Panc1 (cell line): Measurements from ENCODE around the gene APH1A. TPM values are rescaled to one million over a fixed set of nuclear protein-coding genes. Genes with fewer than 3 reads are reported as not detected.

Experiments used
- ATAC-seq: fragments of 200-7000 bp; cut with Tn5 transposase; 2 replicates; pipeline ENCODE4 v1.9.1; 2020; ENCODE audit warnings: mild to moderate bottlenecking, moderate library complexity
- BruUV-seq: library from RNA; stranded (reverse); fragments of 400-500 nt; replicated peaks from 2 replicates; lab custom pipeline; 2021; lab: Mats Ljungman, UMichigan
- CTCF ChIA-PET: fragments of 300-600 bp; sonication (Branson Sonifier 250); formaldehyde crosslinking; loops from one replicate; lab custom pipeline; 2022; ENCODE audit warnings: antibody characterized with exemption; lab: Charles Lee
- POLR2A ChIA-PET: fragments of 300-600 bp; sonication (Branson Sonifier 250); formaldehyde crosslinking; loops from one replicate; lab custom pipeline; 2022; ENCODE audit warnings: antibody characterized with exemption; lab: Charles Lee
- DNase-seq: peaks from one replicate; pipeline ENCODE4 v3.0.0-alpha.2; 2010; ENCODE audit warnings: low read depth, low spot score
- H3K27ac ChIP-seq: 2 replicates; pipeline ENCODE4 v1.5.1; 2011; ENCODE audit warnings: mild to moderate bottlenecking, low read length, inconsistent platforms
- H3K27me3 ChIP-seq: fragments of 200-500 bp; sonication (Bioruptor generic); 2 replicates; pipeline ENCODE4 v1.6.0; 2014; ENCODE audit warnings: low read length, inconsistent platforms; ENCODE audit not compliant: control insufficient read depth, insufficient read depth
- H3K36me3 ChIP-seq: fragments of 200-500 bp; sonication (Bioruptor generic); 2 replicates; pipeline ENCODE4 v1.5.1; 2014; ENCODE audit warnings: inconsistent platforms, mild to moderate bottlenecking, low read length, moderate library complexity; ENCODE audit not compliant: control insufficient read depth, insufficient read depth
- H3K4me1 ChIP-seq: 2 replicates; pipeline ENCODE4 v1.5.1; 2011; ENCODE audit warnings: inconsistent platforms, mild to moderate bottlenecking, low read length, moderate library complexity; ENCODE audit not compliant: control insufficient read depth, insufficient read depth
- H3K4me3 ChIP-seq, 2 experiments: 2 replicates each; pipeline ENCODE4 v1.5.1; 2011 to 2012; ENCODE audit warnings: low read depth in 2 of 2, low read length in 2 of 2, mild to moderate bottlenecking in 2 of 2, inconsistent platforms in 1 of 2, moderate library complexity in 1 of 2
- H3K9me3 ChIP-seq: fragments of 200-500 bp; sonication (Bioruptor generic); 2 replicates; pipeline ENCODE4 v1.5.1; 2014; ENCODE audit warnings: low read depth, mild to moderate bottlenecking, inconsistent platforms, low read length, moderate library complexity; ENCODE audit not compliant: control insufficient read depth, insufficient read depth
- POLR2AphosphoS5 ChIP-seq: IDR thresholded peaks from 2 replicates; pipeline ENCODE4 v1.6.1; 2012; ENCODE audit warnings: mild to moderate bottlenecking, low read depth, low read length, moderate library complexity
- SIN3A ChIP-seq: IDR thresholded peaks from 2 replicates; pipeline ENCODE4 v1.6.1; 2012; ENCODE audit warnings: low read depth, mild to moderate bottlenecking, low read length, moderate library complexity, borderline replicate concordance; ENCODE audit not compliant: insufficient read depth
- TCF7L2 ChIP-seq: IDR thresholded peaks from 2 replicates; pipeline ENCODE4 v1.6.1; 2011; ENCODE audit warnings: mild to moderate bottlenecking, low read depth, low read length, inconsistent platforms
- in situ Hi-C: cut with HindIII; loops from 2 replicates; pipeline ENCODE4 v1.10.0; 2016; ENCODE audit warnings: low sequenced_read_pairs, low pct_unique_long_range_greater_than_20kb
- intact Hi-C: fragments of 100-400 bp; cut with micrococcal nuclease; formaldehyde crosslinking; loops from one replicate; pipeline ENCODE4 v1.10.0; 2022; ENCODE audit not compliant: unreplicated experiment
- total RNA-seq: library from RNA; stranded (reverse); gene quantifications from one replicate; pipeline ENCODE4 v1.2.1, GENCODE V29; 2021; ENCODE audit not compliant: unreplicated experiment
- TF ChIP-seq, protein P1 (sequence below): fragments of 450-650 bp; IDR thresholded peaks from 2 replicates; pipeline ENCODE4 v1.5.1; 2017; ENCODE audit warnings: mild to moderate bottlenecking
- TF ChIP-seq, protein P2 (sequence below), 2 experiments: IDR thresholded peaks; 2 replicates each; pipeline ENCODE4 v1.6.1; 2011 to 2012; ENCODE audit warnings: low read depth in 2 of 2, control low read depth in 1 of 2, low read length in 1 of 2, mild to moderate bottlenecking in 1 of 2, moderate library complexity in 1 of 2; ENCODE audit not compliant: insufficient read depth in 1 of 2

Gene APH1A
- total RNA-seq, 1 experiment from 2014 or later: 146 TPM

DNA sequence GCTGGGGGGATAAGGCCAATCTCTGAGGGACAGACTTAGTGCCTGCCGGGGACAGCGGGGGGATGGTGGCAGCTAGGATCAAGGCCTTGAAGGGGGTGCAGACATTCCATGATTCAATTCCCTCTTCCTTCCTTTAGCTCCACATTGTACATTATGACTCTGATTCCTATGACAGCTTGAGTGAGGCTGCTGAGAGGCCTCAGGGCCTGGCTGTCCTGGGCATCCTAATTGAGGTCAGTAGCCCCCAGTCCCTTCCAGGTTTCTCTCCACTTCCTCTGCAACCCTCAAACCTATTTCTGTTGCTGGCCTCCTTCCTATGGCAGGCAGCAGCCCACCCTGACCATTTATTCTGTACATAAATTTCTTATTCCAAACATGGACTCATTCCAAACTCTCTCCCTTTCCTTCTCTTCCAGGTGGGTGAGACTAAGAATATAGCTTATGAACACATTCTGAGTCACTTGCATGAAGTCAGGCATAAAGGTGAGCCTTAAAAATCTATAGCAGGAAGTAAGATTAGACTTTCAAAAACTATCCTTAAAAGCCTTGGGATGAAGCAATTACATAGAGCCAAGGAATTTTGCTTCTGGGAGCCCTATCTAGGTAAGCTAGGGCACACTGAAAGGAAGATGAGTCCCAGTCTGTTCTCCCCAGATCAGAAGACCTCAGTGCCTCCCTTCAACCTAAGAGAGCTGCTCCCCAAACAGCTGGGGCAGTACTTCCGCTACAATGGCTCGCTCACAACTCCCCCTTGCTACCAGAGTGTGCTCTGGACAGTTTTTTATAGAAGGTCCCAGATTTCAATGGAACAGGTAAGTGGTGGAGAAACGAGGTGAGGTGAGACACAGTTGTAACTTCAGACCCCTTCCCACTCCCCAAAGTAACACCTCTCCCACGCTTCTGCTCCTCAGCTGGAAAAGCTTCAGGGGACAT is 6.2 kb downstream of the APH1A start:
- no peaks in the 10 kb centered on the region for H3K9me3 ChIP-seq
- ATAC-seq (peak; percentile 39; the same call in 1 of the 2 replicates), DNase-seq (no peak)
- TF ChIP-seq TCF7L2 (no peak), SIN3A (no peak), POLR2AphosphoS5 (no peak)
- TF ChIP-seq, protein P1, sequence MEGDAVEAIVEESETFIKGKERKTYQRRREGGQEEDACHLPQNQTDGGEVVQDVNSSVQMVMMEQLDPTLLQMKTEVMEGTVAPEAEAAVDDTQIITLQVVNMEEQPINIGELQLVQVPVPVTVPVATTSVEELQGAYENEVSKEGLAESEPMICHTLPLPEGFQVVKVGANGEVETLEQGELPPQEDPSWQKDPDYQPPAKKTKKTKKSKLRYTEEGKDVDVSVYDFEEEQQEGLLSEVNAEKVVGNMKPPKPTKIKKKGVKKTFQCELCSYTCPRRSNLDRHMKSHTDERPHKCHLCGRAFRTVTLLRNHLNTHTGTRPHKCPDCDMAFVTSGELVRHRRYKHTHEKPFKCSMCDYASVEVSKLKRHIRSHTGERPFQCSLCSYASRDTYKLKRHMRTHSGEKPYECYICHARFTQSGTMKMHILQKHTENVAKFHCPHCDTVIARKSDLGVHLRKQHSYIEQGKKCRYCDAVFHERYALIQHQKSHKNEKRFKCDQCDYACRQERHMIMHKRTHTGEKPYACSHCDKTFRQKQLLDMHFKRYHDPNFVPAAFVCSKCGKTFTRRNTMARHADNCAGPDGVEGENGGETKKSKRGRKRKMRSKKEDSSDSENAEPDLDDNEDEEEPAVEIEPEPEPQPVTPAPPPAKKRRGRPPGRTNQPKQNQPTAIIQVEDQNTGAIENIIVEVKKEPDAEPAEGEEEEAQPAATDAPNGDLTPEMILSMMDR: no peak
- TF ChIP-seq, protein P2, sequence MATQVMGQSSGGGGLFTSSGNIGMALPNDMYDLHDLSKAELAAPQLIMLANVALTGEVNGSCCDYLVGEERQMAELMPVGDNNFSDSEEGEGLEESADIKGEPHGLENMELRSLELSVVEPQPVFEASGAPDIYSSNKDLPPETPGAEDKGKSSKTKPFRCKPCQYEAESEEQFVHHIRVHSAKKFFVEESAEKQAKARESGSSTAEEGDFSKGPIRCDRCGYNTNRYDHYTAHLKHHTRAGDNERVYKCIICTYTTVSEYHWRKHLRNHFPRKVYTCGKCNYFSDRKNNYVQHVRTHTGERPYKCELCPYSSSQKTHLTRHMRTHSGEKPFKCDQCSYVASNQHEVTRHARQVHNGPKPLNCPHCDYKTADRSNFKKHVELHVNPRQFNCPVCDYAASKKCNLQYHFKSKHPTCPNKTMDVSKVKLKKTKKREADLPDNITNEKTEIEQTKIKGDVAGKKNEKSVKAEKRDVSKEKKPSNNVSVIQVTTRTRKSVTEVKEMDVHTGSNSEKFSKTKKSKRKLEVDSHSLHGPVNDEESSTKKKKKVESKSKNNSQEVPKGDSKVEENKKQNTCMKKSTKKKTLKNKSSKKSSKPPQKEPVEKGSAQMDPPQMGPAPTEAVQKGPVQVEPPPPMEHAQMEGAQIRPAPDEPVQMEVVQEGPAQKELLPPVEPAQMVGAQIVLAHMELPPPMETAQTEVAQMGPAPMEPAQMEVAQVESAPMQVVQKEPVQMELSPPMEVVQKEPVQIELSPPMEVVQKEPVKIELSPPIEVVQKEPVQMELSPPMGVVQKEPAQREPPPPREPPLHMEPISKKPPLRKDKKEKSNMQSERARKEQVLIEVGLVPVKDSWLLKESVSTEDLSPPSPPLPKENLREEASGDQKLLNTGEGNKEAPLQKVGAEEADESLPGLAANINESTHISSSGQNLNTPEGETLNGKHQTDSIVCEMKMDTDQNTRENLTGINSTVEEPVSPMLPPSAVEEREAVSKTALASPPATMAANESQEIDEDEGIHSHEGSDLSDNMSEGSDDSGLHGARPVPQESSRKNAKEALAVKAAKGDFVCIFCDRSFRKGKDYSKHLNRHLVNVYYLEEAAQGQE (IDR thresholded peaks at IDR 0.05; ENCODE audit: insufficient read depth in 1 of 2, low read depth in 2 of 2, low read length in 1 of 2): no peak
- H3K4me3 ChIP-seq: no peak overlapping the region
- ChIA-PET POLR2A (interaction anchor here (0.5 to 0.6 kb wide), 2 partner anchors 12 to 272 kb away, joined by 5 read pairs; no protein-coding TSS in a partner anchor), CTCF (no interaction called here)
- in situ Hi-C loops: no loop called here
- H3K27ac ChIP-seq: no peak overlapping the region
- BruUV-seq: no TSS peak
- H3K36me3 ChIP-seq: peaks cover 10% of the 10 kb centered on the region
- intact Hi-C loops: no loop called here
- H3K27me3 ChIP-seq: no peaks in the 10 kb centered on the region
- peaks cover 6% of the 10 kb centered on the region for H3K4me1 ChIP-seq

DNA sequence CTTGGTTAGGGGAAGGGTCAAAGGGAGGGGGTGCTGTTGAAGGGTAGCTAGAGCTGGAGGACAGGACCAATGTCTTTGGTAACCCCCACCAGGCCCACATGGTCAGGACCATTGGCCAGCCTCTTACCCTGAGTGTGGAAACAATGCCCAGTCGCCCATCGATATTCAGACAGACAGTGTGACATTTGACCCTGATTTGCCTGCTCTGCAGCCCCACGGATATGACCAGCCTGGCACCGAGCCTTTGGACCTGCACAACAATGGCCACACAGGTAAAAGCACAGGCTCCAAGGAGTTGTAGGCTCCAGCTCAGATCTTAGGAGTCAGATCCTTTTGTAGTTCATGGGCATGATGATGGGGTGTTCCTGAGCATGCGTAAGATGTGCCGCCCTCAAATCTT is 7.4 kb downstream of the APH1A start:
- Histone ChIP-seq H3K36me3 (peaks cover 5% of the 10 kb centered on the region), H3K4me3 (no peak overlapping the region), H3K27me3 (no peaks in the 10 kb centered on the region), H3K27ac (no peak overlapping the region), H3K4me1 (peaks cover 12% of the 10 kb centered on the region), H3K9me3 (no peaks in the 10 kb centered on the region)
- TF ChIP-seq, protein P1: no peak
- TF ChIP-seq POLR2AphosphoS5 (no peak), TCF7L2 (no peak), SIN3A (no peak)
- TF ChIP-seq, protein P2 (IDR thresholded peaks at IDR 0.05; ENCODE audit: insufficient read depth in 1 of 2, low read depth in 2 of 2, low read length in 1 of 2): no peak
- DNase-seq: no peak
- ChIA-PET CTCF (no interaction called here), POLR2A (interaction anchor here (0.6 kb wide), 1 partner anchor 124 kb away, joined by 3 read pairs; no protein-coding TSS in a partner anchor)
- in situ Hi-C loops: no loop called here
- intact Hi-C loops: no loop called here
- no TSS peak for BruUV-seq
- no peak for ATAC-seq
